Measurements from ENCODE around the gene PHYH.
"Not testable (repeated sequence)": the region's sequence is repeated elsewhere in the genome, so short reads cannot be mapped to it uniquely, and the experiment has no call there.

The PHYH gene

GRCh38 chr10:13319166-13319565, 19.3 kb upstream of the PHYH start:
- DNase-seq, result no peak

GRCh38 chr10:13317474-13317873, 17.6 kb upstream of the PHYH start:
- DNase-seq, result no peak

GRCh38 chr10:13316635-13317311, 16.9 kb upstream of the PHYH start:
- no peak for DNase-seq

- no peak for DNase-seq
Observed at GRCh38 chr10:13315361-13315760, 15.5 kb upstream of the PHYH start.

- DNase-seq, result no peak
Observed at GRCh38 chr10:13311177-13311575, 11.3 kb upstream of the PHYH start.

GRCh38 chr10:13310518-13311176, 10.8 kb upstream of the PHYH start:
- DNase-seq, result no peak

GRCh38 chr10:13309792-13310191, 9.9 kb upstream of the PHYH start:
- DNase-seq, result no peak

GRCh38 chr10:13308096-13308495, 8.2 kb upstream of the PHYH start:
- DNase-seq, result no peak

- DNase-seq, result no peak
Observed at GRCh38 chr10:13306103-13306502, 6.2 kb upstream of the PHYH start.

- no peak for DNase-seq
Observed at GRCh38 chr10:13302821-13303555, 3.1 kb upstream of the PHYH start.

- DNase-seq, result no peak
Observed at GRCh38 chr10:13298748-13299436, 972 bp downstream of the PHYH start.

GRCh38 chr10:13296476-13296875, 3.4 kb downstream of the PHYH start:
- no peak for DNase-seq

- DNase-seq, result no peak
Observed at GRCh38 chr10:13294784-13295183, 5.1 kb downstream of the PHYH start.

- no peak for DNase-seq
Observed at GRCh38 chr10:13291821-13292773, 7.8 kb downstream of the PHYH start.

GRCh38 chr10:13291061-13291460, 8.8 kb downstream of the PHYH start:
- DNase-seq, result no peak

- DNase-seq, result no peak
Observed at GRCh38 chr10:13284050-13284449, 15.8 kb downstream of the PHYH start.

GRCh38 chr10:13282348-13282747, 17.5 kb downstream of the PHYH start:
- not testable (repeated sequence) for DNase-seq

GRCh38 chr10:13276749-13277365, 23.0 kb downstream of the PHYH start:
- DNase-seq, result no peak

- DNase-seq, result not testable (repeated sequence)
Observed at GRCh38 chr10:13276146-13276545, 23.7 kb downstream of the PHYH start.

- DNase-seq, result no peak
Observed at GRCh38 chr10:13272164-13272571, 27.7 kb downstream of the PHYH start.

- DNase-seq, result no peak
Observed at GRCh38 chr10:13271552-13272163, 28.2 kb downstream of the PHYH start.
